Measurements from ENCODE around the gene CNTNAP4.

Gene CNTNAP4

DNA sequence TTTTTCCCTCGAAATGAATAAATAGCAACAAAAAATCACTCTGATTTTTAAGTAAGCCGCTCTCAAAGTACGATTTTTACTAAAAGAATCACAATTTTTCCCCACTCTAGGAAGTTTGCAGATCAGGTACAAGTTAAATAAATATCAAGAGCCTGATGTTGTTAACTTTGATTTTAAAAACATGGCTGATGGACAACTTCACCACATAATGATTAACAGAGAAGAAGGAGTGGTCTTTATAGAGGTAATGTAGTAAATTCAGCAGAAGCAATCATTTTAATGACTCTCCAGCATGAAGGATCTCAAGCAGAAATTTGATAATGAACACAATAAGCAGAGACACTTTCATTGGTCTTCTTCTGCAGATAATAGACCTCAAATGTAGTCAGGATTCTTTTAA, 262.4 kb downstream of the CNTNAP4 start:
- Histone ChIP-seq H3K4me3 (IDR thresholded peaks at IDR 0.05; ENCODE audit: insufficient read depth, low read depth, low read length) (no peak overlapping the region), H3K27me3 (ENCODE audit: insufficient read depth, low read depth) (no peaks in the 10 kb centered on the region), H2AFZ (ENCODE audit: low read depth) (no peak overlapping the region), H3K4me1 (ENCODE audit: low read depth, poor library complexity, severe bottlenecking) (no peaks in the 10 kb centered on the region), H3K36me3 (ENCODE audit: insufficient read depth) (no peaks in the 10 kb centered on the region), H3K27ac (no peak overlapping the region), H3K4me2 (no peak overlapping the region), H4K20me1 (ENCODE audit: insufficient read depth) (no peaks in the 10 kb centered on the region), H3K79me2 (ENCODE audit: insufficient read depth, low read depth) (no peaks in the 10 kb centered on the region), H3K9ac (no peak overlapping the region)
- TF ChIP-seq, protein P1, sequence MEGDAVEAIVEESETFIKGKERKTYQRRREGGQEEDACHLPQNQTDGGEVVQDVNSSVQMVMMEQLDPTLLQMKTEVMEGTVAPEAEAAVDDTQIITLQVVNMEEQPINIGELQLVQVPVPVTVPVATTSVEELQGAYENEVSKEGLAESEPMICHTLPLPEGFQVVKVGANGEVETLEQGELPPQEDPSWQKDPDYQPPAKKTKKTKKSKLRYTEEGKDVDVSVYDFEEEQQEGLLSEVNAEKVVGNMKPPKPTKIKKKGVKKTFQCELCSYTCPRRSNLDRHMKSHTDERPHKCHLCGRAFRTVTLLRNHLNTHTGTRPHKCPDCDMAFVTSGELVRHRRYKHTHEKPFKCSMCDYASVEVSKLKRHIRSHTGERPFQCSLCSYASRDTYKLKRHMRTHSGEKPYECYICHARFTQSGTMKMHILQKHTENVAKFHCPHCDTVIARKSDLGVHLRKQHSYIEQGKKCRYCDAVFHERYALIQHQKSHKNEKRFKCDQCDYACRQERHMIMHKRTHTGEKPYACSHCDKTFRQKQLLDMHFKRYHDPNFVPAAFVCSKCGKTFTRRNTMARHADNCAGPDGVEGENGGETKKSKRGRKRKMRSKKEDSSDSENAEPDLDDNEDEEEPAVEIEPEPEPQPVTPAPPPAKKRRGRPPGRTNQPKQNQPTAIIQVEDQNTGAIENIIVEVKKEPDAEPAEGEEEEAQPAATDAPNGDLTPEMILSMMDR (conservative IDR thresholded peaks at IDR 0.05; ENCODE audit: low read depth, low read length) = no peak

DNA sequence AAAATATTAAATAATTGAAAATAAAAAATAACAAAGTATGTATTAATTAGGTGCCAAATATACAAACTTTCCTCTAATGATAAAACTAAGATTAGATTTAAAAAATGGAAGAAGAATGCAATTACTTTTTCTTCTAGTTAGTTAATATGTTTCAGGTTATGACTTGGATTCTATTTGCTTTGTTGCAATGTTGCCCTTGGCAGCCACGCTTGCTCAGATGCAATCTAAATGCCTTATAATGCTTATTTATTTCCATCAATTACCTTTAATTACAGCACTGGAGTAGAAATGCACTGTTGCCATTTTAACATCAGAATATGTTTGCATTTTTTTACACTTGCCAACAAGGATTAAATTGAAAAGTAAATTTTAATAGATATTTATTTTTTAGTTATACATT, 263.9 kb downstream of the CNTNAP4 start:
- no peak overlapping the region for H3K4me2 ChIP-seq
- H3K27me3 ChIP-seq (ENCODE audit: insufficient read depth, low read depth) = no peaks in the 10 kb centered on the region
- TF ChIP-seq, protein P1 (conservative IDR thresholded peaks at IDR 0.05; ENCODE audit: low read depth, low read length) = no peak
- H2AFZ ChIP-seq (ENCODE audit: low read depth) = no peak overlapping the region
- H3K36me3 ChIP-seq (ENCODE audit: insufficient read depth) = no peaks in the 10 kb centered on the region
- no peak overlapping the region for H3K4me3 ChIP-seq (IDR thresholded peaks at IDR 0.05; ENCODE audit: insufficient read depth, low read depth, low read length)
- no peak overlapping the region for H3K9ac ChIP-seq
- H3K79me2 ChIP-seq (ENCODE audit: insufficient read depth, low read depth) = no peaks in the 10 kb centered on the region
- no peaks in the 10 kb centered on the region for H4K20me1 ChIP-seq (ENCODE audit: insufficient read depth)
- no peaks in the 10 kb centered on the region for H3K4me1 ChIP-seq (ENCODE audit: low read depth, poor library complexity, severe bottlenecking)
- H3K27ac ChIP-seq = no peak overlapping the region

DNA sequence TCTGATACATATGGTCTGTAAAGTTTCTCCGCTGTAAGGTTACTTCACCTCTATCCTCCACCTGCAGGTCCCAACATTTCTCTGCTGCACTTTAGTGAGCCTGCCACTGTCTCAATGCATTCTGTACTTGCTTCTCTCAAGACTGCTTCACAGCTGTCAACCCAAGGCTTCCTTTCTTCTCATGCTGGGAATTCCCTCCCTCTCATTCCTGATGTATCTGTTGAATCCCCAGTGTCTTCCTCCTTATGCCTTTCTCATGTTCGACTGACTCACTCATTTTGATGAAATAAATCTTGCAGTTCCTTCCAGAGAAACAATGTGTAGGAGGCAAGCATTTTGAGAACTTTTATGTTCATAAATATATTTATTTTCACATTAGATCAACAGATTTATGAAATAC, 288.3 kb downstream of the CNTNAP4 start:
- H3K9ac ChIP-seq = no peak overlapping the region
- no peaks in the 10 kb centered on the region for H4K20me1 ChIP-seq (ENCODE audit: insufficient read depth)
- H3K4me2 ChIP-seq = no peak overlapping the region
- H3K36me3 ChIP-seq (ENCODE audit: insufficient read depth) = no peaks in the 10 kb centered on the region
- H3K27me3 ChIP-seq (ENCODE audit: insufficient read depth, low read depth) = no peaks in the 10 kb centered on the region
- H3K79me2 ChIP-seq (ENCODE audit: insufficient read depth, low read depth) = no peaks in the 10 kb centered on the region
- no peak overlapping the region for H3K4me3 ChIP-seq (IDR thresholded peaks at IDR 0.05; ENCODE audit: insufficient read depth, low read depth, low read length)
- H3K4me1 ChIP-seq (ENCODE audit: low read depth, poor library complexity, severe bottlenecking) = no peaks in the 10 kb centered on the region
- no peak overlapping the region for H2AFZ ChIP-seq (ENCODE audit: low read depth)
- H3K27ac ChIP-seq = no peak overlapping the region
- TF ChIP-seq, protein P1 (conservative IDR thresholded peaks at IDR 0.05; ENCODE audit: low read depth, low read length) = no peak

DNA sequence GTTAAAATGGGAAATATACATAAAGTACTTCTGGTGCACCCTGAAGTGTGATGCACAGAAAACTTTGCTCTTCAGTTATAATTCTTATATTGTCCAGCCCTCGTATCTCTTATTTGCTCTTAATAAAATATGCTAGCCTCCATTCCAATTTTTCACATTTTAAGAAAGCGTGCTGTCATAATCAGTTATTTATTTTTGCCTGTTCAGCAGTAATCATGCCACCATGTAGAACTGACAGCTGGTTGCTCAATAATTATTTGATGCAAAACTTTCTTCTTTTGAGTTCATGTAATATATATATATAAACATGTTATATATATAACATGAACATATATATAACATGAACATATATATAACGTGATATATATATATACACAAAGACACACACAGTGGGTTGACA, 294.6 kb downstream of the CNTNAP4 start:
- Histone ChIP-seq H3K27ac (no peak overlapping the region), H2AFZ (ENCODE audit: low read depth) (no peak overlapping the region), H4K20me1 (ENCODE audit: insufficient read depth) (no peaks in the 10 kb centered on the region), H3K4me1 (ENCODE audit: low read depth, poor library complexity, severe bottlenecking) (no peaks in the 10 kb centered on the region), H3K4me3 (IDR thresholded peaks at IDR 0.05; ENCODE audit: insufficient read depth, low read depth, low read length) (no peak overlapping the region), H3K36me3 (ENCODE audit: insufficient read depth) (no peaks in the 10 kb centered on the region), H3K79me2 (ENCODE audit: insufficient read depth, low read depth) (no peaks in the 10 kb centered on the region), H3K9ac (no peak overlapping the region), H3K27me3 (ENCODE audit: insufficient read depth, low read depth) (no peaks in the 10 kb centered on the region), H3K4me2 (no peak overlapping the region)
- TF ChIP-seq, protein P1 (conservative IDR thresholded peaks at IDR 0.05; ENCODE audit: low read depth, low read length) = no peak
